Ishikawa (cell line): ENCODE measurements around the gene CIB2.

ENCODE experiments used
- CEBPB ChIP-seq: IDR thresholded peaks from 2 replicates; pipeline ENCODE4 v1.6.1; 2012
- CREB1 ChIP-seq: IDR thresholded peaks from 2 replicates; pipeline ENCODE4 v1.6.1; 2012; ENCODE audit warnings: low read depth
- EGR1 ChIP-seq: IDR thresholded peaks from 2 replicates; pipeline ENCODE4 v1.6.1; 2012
- EP300 ChIP-seq: IDR thresholded peaks from 2 replicates; pipeline ENCODE4 v1.6.1; 2012; ENCODE audit warnings: borderline replicate concordance
- FOXM1 ChIP-seq: IDR thresholded peaks from 2 replicates; pipeline ENCODE4 v1.6.1; 2012; ENCODE audit warnings: low read depth, borderline replicate concordance
- NFIC ChIP-seq: IDR thresholded peaks from 2 replicates; pipeline ENCODE4 v1.6.1; 2012
- RAD21 ChIP-seq: IDR thresholded peaks from 2 replicates; pipeline ENCODE4 v1.6.1; 2012; ENCODE audit warnings: low read depth
- TAF1 ChIP-seq: IDR thresholded peaks from 2 replicates; pipeline ENCODE4 v1.6.1; 2012; ENCODE audit warnings: low read depth, mild to moderate bottlenecking
- TCF12 ChIP-seq: IDR thresholded peaks from 2 replicates; pipeline ENCODE4 v1.6.1; 2012; ENCODE audit warnings: low read depth
- TEAD4 ChIP-seq: IDR thresholded peaks from 2 replicates; pipeline ENCODE4 v1.6.1; 2012
- YY1 ChIP-seq: IDR thresholded peaks from 2 replicates; pipeline ENCODE4 v1.6.1; 2012; ENCODE audit warnings: low read depth
- ZBTB7A ChIP-seq: IDR thresholded peaks from 2 replicates; pipeline ENCODE4 v1.6.1; 2012; ENCODE audit warnings: low read depth
- TF ChIP-seq, protein P1 (sequence below): IDR thresholded peaks from 2 replicates; pipeline ENCODE4 v1.6.1; 2012
- TF ChIP-seq, protein P2 (sequence below): IDR thresholded peaks from 2 replicates; pipeline ENCODE4 v1.6.1; 2012; ENCODE audit warnings: low read depth, mild to moderate bottlenecking
- TF ChIP-seq, protein P3 (sequence below): IDR thresholded peaks from 2 replicates; pipeline ENCODE4 v1.6.1; 2012

CIB2 gene

DNA sequence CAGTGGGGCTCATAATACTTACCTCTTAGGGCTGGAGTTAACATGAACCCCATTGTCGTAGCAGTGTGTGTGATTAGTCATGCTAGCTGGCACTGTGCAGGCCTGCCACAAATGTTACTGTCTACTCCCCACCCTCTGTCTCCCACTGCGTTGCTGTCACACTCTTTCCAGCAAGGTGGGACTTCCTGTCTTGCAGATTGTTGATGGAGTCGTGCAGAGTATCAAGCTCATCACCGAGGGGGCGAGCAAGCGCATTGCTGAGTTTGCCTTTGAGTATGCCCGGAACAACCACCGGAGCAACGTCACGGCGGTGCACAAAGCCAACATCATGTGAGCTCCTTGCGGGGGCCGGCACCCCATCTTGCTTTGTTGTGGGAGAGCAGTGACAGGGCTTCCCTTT is 30.8 kb upstream of the CIB2 start:
- TF ChIP-seq EP300 (no peak), TCF12 (no peak), RAD21 (no peak), EGR1 (no peak), TAF1 (no peak), ZBTB7A (no peak), CREB1 (no peak), TEAD4 (no peak), FOXM1 (no peak), NFIC (no peak), YY1 (no peak), CEBPB (no peak)
- TF ChIP-seq, protein P1, sequence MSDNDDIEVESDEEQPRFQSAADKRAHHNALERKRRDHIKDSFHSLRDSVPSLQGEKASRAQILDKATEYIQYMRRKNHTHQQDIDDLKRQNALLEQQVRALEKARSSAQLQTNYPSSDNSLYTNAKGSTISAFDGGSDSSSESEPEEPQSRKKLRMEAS = no peak
- TF ChIP-seq, protein P2, sequence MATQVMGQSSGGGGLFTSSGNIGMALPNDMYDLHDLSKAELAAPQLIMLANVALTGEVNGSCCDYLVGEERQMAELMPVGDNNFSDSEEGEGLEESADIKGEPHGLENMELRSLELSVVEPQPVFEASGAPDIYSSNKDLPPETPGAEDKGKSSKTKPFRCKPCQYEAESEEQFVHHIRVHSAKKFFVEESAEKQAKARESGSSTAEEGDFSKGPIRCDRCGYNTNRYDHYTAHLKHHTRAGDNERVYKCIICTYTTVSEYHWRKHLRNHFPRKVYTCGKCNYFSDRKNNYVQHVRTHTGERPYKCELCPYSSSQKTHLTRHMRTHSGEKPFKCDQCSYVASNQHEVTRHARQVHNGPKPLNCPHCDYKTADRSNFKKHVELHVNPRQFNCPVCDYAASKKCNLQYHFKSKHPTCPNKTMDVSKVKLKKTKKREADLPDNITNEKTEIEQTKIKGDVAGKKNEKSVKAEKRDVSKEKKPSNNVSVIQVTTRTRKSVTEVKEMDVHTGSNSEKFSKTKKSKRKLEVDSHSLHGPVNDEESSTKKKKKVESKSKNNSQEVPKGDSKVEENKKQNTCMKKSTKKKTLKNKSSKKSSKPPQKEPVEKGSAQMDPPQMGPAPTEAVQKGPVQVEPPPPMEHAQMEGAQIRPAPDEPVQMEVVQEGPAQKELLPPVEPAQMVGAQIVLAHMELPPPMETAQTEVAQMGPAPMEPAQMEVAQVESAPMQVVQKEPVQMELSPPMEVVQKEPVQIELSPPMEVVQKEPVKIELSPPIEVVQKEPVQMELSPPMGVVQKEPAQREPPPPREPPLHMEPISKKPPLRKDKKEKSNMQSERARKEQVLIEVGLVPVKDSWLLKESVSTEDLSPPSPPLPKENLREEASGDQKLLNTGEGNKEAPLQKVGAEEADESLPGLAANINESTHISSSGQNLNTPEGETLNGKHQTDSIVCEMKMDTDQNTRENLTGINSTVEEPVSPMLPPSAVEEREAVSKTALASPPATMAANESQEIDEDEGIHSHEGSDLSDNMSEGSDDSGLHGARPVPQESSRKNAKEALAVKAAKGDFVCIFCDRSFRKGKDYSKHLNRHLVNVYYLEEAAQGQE = no peak
- TF ChIP-seq, protein P3, sequence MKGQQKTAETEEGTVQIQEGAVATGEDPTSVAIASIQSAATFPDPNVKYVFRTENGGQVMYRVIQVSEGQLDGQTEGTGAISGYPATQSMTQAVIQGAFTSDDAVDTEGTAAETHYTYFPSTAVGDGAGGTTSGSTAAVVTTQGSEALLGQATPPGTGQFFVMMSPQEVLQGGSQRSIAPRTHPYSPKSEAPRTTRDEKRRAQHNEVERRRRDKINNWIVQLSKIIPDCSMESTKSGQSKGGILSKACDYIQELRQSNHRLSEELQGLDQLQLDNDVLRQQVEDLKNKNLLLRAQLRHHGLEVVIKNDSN = no peak

DNA sequence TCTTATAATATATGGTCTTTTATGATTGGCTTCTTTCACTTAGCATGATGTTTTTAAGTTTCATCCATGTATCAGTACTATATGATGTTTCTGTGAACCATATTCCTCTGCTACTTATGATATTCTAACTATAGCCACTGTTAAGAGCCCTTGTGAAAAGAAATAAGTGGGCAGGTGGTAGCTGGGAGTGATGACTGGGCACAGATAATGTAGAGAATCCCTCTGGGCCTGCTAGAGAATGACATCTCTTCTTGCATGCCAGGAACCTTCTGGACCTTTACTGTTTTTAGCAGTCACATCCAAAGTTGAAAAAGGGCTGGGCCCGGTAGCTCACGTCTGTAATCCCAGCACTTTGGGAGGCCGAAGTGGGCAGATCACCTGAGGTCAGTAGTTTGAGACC is 28.1 kb upstream of the CIB2 start:
- TF ChIP-seq, protein P2 = no peak
- TF ChIP-seq, protein P1 = no peak
- TF ChIP-seq TCF12 (no peak), RAD21 (no peak), FOXM1 (no peak), CEBPB (no peak), YY1 (no peak), CREB1 (no peak), ZBTB7A (no peak), EP300 (no peak), TEAD4 (no peak)

DNA sequence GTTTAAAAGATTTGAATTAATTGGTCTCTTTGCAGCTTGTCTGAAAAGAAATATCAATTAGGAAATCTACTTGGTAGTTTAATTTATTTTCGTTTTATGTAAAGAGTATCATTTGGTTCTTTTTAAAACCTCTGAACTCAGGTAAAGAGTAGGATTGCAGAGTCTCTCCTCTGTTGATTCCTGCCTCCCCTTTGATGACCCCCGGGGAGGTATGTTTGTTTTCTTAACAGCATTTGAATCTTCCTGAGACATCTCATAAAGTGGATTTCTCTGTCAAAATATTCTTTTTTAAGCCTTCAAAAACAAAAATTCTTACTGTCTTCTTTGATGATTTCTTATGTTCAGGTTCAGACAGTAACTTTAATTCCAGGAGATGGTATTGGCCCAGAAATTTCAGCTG is 26.0 kb upstream of the CIB2 start:
- TF ChIP-seq ZBTB7A (no peak), CREB1 (no peak), EP300 (no peak), FOXM1 (no peak), YY1 (no peak), NFIC (no peak), RAD21 (no peak), TCF12 (no peak), TAF1 (no peak), TEAD4 (no peak), CEBPB (no peak), EGR1 (no peak)
- TF ChIP-seq, protein P3 = no peak
- TF ChIP-seq, protein P2 = no peak
- TF ChIP-seq, protein P1 = no peak

DNA sequence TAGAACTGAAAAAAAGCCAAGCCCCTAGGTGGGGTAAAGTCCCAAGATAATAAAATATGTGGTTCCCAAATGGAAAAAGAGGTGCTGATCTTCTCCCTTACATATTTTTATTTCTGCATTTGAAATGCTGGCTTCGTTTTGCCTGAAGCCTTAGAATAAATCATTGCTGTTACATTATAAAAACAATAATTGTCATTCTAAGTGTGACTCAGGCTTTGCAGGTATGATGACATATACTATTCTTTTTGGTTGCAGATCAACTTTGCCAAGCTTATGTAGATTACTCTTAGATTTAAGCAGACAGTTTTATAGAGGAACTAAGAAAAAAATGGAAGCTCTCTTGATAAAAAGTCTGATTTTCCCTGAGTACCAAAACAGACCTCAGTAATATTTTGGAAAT is 25.4 kb upstream of the CIB2 start:
- TF ChIP-seq TEAD4 (no peak), EP300 (no peak), TAF1 (no peak), CEBPB (no peak), ZBTB7A (no peak), RAD21 (no peak), TCF12 (no peak), NFIC (no peak), EGR1 (no peak), FOXM1 (no peak), YY1 (no peak)
- TF ChIP-seq, protein P2 = no peak
- TF ChIP-seq, protein P3 = no peak
